ENCODE measurements around the gene TBPL2.

The TBPL2 gene

DNA sequence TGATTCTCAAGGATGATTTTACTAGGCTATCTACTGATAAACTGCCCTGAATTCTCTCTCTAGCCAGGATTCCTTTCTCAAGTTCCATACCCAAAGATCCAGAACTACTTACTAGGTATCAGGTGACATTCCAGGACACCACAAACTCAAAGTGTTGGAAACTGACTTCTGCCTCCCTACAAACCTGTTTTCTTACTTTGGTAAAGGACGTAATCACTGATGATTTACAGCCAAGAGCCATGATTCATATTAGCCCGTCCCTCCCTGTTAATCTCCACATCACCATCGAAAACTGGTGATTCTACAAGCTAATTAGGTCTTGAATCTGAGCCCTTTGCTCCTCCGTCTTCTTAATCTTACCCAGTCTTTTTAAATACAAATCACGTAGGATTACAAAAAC, 27.7 kb downstream of the TBPL2 start:
- peak; percentile 94 for DNase-seq (ENCODE audit: low read depth)
- peak overlapping the region; percentile 98 for H3K4me3 ChIP-seq (ENCODE audit: low read length)
- TF ChIP-seq, protein P1, sequence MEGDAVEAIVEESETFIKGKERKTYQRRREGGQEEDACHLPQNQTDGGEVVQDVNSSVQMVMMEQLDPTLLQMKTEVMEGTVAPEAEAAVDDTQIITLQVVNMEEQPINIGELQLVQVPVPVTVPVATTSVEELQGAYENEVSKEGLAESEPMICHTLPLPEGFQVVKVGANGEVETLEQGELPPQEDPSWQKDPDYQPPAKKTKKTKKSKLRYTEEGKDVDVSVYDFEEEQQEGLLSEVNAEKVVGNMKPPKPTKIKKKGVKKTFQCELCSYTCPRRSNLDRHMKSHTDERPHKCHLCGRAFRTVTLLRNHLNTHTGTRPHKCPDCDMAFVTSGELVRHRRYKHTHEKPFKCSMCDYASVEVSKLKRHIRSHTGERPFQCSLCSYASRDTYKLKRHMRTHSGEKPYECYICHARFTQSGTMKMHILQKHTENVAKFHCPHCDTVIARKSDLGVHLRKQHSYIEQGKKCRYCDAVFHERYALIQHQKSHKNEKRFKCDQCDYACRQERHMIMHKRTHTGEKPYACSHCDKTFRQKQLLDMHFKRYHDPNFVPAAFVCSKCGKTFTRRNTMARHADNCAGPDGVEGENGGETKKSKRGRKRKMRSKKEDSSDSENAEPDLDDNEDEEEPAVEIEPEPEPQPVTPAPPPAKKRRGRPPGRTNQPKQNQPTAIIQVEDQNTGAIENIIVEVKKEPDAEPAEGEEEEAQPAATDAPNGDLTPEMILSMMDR (IDR thresholded peaks at IDR 0.05; ENCODE audit: insufficient read depth, low read depth, low read length, missing control alignments) = no peak

- H3K4me3 ChIP-seq (ENCODE audit: low read length) = peak within 1 kb of the TSS; percentile 98
- DNase-seq (ENCODE audit: low read depth) = peak; percentile 81
- TF ChIP-seq, protein P1 (IDR thresholded peaks at IDR 0.05; ENCODE audit: insufficient read depth, low read depth, low read length, missing control alignments) = no peak
These were observed 28.7 kb downstream of the TBPL2 start, which contains the start of gene ATG14 for GRCh38 chr14:55411426-55412389. Gene ATG14, minus strand, starts transcription at chr14:55411830. Its CDS starts 8 bp downstream, at chr14:55411822.

DNA sequence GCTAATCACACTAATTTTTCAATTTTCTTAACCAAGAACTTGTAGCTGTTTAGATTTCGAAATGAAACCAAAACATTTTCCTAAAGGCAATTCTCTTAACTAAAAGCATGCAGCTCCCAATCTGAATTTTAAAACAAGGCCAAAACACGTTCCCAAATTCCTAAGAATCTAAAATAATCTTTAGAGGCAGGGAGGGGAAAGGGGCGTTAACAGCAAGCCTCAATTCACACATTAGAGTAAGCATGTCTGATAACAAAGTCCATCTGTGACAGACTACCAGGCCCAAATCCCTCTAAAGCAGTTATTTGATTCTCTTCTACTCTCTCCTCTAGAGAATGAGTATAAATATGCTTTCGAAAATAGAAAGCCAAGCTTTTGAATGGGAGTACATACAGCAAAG, 29.5 kb downstream of the TBPL2 start:
- no peak for DNase-seq (ENCODE audit: low read depth)
- H3K4me3 ChIP-seq (ENCODE audit: low read length) = peak overlapping the region; percentile 98
- TF ChIP-seq, protein P1 (IDR thresholded peaks at IDR 0.05; ENCODE audit: insufficient read depth, low read depth, low read length, missing control alignments) = no peak

DNA sequence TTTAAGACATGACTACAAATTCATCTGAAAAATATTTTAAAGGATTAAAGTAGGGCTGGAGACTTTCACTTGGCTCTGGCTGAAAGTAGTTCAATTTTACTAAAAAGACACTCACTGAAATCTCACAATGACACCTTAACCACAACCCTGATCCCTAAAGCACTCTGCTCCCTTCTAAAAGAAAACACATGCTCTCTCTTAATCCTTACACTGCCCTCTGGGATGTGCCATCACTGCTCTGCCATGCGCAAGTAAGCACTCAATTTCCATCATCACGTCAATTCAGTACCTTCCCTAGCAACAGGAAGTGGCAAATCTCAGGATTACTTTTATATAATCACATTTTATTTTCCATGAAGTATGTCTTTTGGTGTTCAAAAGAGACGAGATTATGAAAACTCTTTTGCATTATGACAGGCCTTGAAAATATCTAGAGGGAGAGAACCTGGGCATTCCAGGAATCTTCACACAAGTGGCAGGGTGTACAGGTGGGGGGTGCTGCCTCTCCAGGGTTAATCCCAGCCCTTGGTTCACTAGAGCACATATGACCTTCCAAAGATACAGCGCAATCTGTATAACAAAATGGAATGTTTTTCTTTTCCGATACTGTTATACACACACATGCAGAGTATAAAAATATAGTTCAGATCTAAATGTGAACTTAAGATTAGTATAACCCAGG, 36.1 kb downstream of the TBPL2 start:
- DNase-seq (ENCODE audit: low read depth) = no peak
- no peak overlapping the region for H3K4me3 ChIP-seq (ENCODE audit: low read length)
- TF ChIP-seq, protein P1 (IDR thresholded peaks at IDR 0.05; ENCODE audit: insufficient read depth, low read depth, low read length, missing control alignments) = no peak

DNA sequence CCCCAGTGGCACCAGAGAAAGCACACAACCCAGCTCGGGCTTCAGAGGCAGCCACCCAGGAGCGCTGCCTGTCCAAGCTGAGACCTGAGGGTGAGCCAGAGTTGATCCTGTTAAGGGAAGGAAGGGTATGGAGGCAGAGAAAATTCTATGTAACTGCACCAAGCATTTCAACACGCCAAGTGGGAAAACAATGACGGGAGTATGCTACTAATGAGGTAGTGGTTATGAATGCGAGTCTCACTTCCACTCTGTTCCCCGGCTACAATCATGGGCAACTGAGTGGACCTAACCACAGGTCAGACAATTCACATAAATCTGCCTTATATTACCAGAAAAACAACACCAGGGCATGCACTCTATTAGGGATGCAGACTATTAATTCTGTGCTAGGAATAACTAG, 38.7 kb downstream of the TBPL2 start:
- TF ChIP-seq, protein P1 (IDR thresholded peaks at IDR 0.05; ENCODE audit: insufficient read depth, low read depth, low read length, missing control alignments) = no peak
- H3K4me3 ChIP-seq (ENCODE audit: low read length) = no peak overlapping the region
- DNase-seq (ENCODE audit: low read depth) = no peak

DNA sequence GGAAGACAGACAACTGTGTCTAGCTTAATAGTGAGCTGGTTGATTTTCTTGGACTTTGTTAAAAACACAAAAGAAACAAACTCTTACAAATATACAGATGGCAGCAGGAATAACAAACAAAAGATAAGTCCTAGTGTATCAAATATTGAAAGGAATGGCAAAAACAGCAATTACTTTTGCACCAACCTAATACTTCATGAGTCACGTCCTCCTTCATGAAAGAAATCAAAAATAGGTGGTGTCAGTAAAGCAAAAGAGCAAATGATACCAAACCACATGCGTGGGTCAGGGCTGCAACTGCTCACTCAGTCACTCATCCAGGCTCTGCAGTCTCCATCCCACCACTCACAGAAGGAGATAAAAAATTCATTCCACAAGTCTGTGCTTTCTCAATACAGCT, 40.6 kb downstream of the TBPL2 start:
- H3K4me3 ChIP-seq (ENCODE audit: low read length) = no peak overlapping the region
- DNase-seq (ENCODE audit: low read depth) = peak; percentile 6
- TF ChIP-seq, protein P1 (IDR thresholded peaks at IDR 0.05; ENCODE audit: insufficient read depth, low read depth, low read length, missing control alignments) = no peak

All from epithelial cell of esophagus (primary cell).